HCT116 (cell line): ENCODE measurements around the gene ITM2B. TPM values are rescaled to one million over a fixed set of nuclear protein-coding genes. Genes with fewer than 3 reads are reported as not detected.

ENCODE experiments used
- ATAC-seq: fragments of 200-7000 bp; cut with Tn5 transposase; 2 replicates; pipeline ENCODE4 v1.9.1; 2020; ENCODE audit warnings: mild to moderate bottlenecking, moderate library complexity
- BruUV-seq: library from RNA; stranded (reverse); fragments of 400-500 nt; replicated peaks from 2 replicates; lab custom pipeline; 2021; lab: Mats Ljungman, UMichigan
- CTCF ChIA-PET: fragments of 300-600 bp; sonication (Branson Sonifier 250); formaldehyde crosslinking; loops from one replicate; lab custom pipeline; 2021; ENCODE audit warnings: antibody characterized with exemption; lab: Charles Lee
- POLR2A ChIA-PET: fragments of 300-600, 350-600 bp; sonication (Branson Sonifier 250); formaldehyde crosslinking; loops from one replicate; lab custom pipeline; 2021; ENCODE audit warnings: antibody characterized with exemption; lab: Charles Lee
- RAD21 ChIA-PET, 2 experiments: fragments of 300-600 bp; sonication (Branson Sonifier 250); formaldehyde crosslinking; loops; one replicate each; lab custom pipeline; 2023; ENCODE audit warnings: low total read pairs in 2 of 2; ENCODE audit not compliant: uncharacterized antibody in 2 of 2, unreplicated experiment in 2 of 2, low non-redundant PET in 1 of 2; lab: Charles Lee
- DNase-seq: peaks from one replicate; pipeline ENCODE4 v3.0.0-alpha.2; 2010; ENCODE audit warnings: low read depth, low spot score
- H2AFZ ChIP-seq: fragments of 200-600 bp; shearing (Covaris generic), sonication (generic); 2 replicates; pipeline ENCODE4 v1.6.1; 2017; ENCODE audit warnings: low read depth, mixed run types, mixed read lengths, antibody characterized with exemption, low read length; ENCODE audit not compliant: poor library complexity, severe bottlenecking
- H3K27ac ChIP-seq: 2 replicates; pipeline ENCODE4 v1.5.1; 2012; ENCODE audit warnings: low read depth, low read length
- H3K27me3 ChIP-seq: fragments of 200-600 bp; sonication (generic); 2 replicates; pipeline ENCODE4 v1.6.1; 2016; ENCODE audit warnings: mixed run types, low read length, mixed read lengths; ENCODE audit not compliant: insufficient read depth
- H3K36me3 ChIP-seq, 2 experiments: fragments of 200-500 bp in 1 of 2; fragments of 200-600 bp in 1 of 2; sonication (Bioruptor generic) in 1 of 2; sonication (generic) in 1 of 2; 2 replicates each; pipeline versions ENCODE4 v1.5.1 to v1.6.1; 2014 to 2016; ENCODE audit warnings: low read length in 2 of 2, inconsistent platforms in 1 of 2, mixed read lengths in 1 of 2, mixed run types in 1 of 2; ENCODE audit not compliant: insufficient read depth in 2 of 2, control insufficient read depth in 1 of 2
- H3K4me1 ChIP-seq, 2 experiments: fragments of 200-600 bp in 1 of 2; sonication (generic) in 1 of 2; 2 replicates each; pipeline versions ENCODE4 v1.5.1 to v1.6.1; 2012 to 2017; ENCODE audit warnings: low read length in 2 of 2, inconsistent platforms in 1 of 2, mild to moderate bottlenecking in 1 of 2, mixed read lengths in 1 of 2, mixed run types in 1 of 2, moderate library complexity in 1 of 2; ENCODE audit not compliant: insufficient read depth in 2 of 2, control insufficient read depth in 1 of 2
- H3K4me2 ChIP-seq: fragments of 200-600 bp; sonication (generic); 2 replicates; pipeline ENCODE4 v1.6.1; 2017; ENCODE audit warnings: mixed run types, low read length, mixed read lengths
- H3K4me3 ChIP-seq, 2 experiments: fragments of 200-600 bp in 1 of 2; sonication (generic) in 1 of 2; replicated peaks in 1 of 2; 2 replicates each; pipeline ENCODE4 v1.5.1; 2011 to 2016; ENCODE audit warnings: low read length in 2 of 2, control low read depth in 1 of 2, low read depth in 1 of 2, mild to moderate bottlenecking in 1 of 2, mixed read lengths in 1 of 2, mixed run types in 1 of 2
- H3K79me2 ChIP-seq: fragments of 200-600 bp; sonication (generic); 2 replicates; pipeline ENCODE4 v1.6.1; 2017; ENCODE audit warnings: mild to moderate bottlenecking, mixed run types, low read length, moderate library complexity, mixed read lengths; ENCODE audit not compliant: insufficient read depth
- H3K9ac ChIP-seq: fragments of 200-600 bp; sonication (generic); 2 replicates; pipeline ENCODE4 v1.6.1; 2016; ENCODE audit warnings: low read length, mixed read lengths
- H3K9me2 ChIP-seq: fragments of 200-600 bp; sonication (generic), shearing (Covaris generic); 2 replicates; pipeline ENCODE4 v1.6.1; 2017; ENCODE audit warnings: mixed run types, mild to moderate bottlenecking, moderate library complexity; ENCODE audit not compliant: insufficient read depth
- H3K9me3 ChIP-seq, 2 experiments: fragments of 200-500 bp in 1 of 2; fragments of 200-600 bp in 1 of 2; sonication (Bioruptor generic) in 1 of 2; sonication (generic) in 1 of 2; 2 replicates each; pipeline ENCODE4 v1.6.1; 2014 to 2017; ENCODE audit warnings: low read length in 2 of 2, mixed read lengths in 2 of 2, inconsistent platforms in 1 of 2, low read depth in 1 of 2, mild to moderate bottlenecking in 1 of 2, mixed run types in 1 of 2, moderate library complexity in 1 of 2; ENCODE audit not compliant: control insufficient read depth in 1 of 2, insufficient read depth in 1 of 2
- H4K20me1 ChIP-seq: fragments of 200-600 bp; sonication (generic), shearing (Covaris generic); 2 replicates; pipeline ENCODE4 v1.6.1; 2017; ENCODE audit warnings: mixed run types, mild to moderate bottlenecking, moderate library complexity; ENCODE audit not compliant: insufficient read depth
- CBX3 ChIP-seq: IDR thresholded peaks from 2 replicates; pipeline ENCODE4 v1.6.1; 2012; ENCODE audit warnings: low read depth
- EGR1 ChIP-seq: IDR thresholded peaks from 2 replicates; pipeline ENCODE4 v1.6.1; 2012; ENCODE audit warnings: low read depth
- EZH2 ChIP-seq: fragments of 200-600 bp; sonication (generic); IDR thresholded peaks from 2 replicates; pipeline ENCODE4 v1.6.1; 2017; ENCODE audit warnings: antibody characterized with exemption, mixed run types
- EZH2phosphoT487 ChIP-seq: fragments of 200-600 bp; IDR thresholded peaks from 2 replicates; pipeline ENCODE4 v1.6.1; 2018; ENCODE audit warnings: antibody characterized with exemption, borderline replicate concordance
- FOSL1 ChIP-seq: IDR thresholded peaks from 2 replicates; pipeline ENCODE4 v1.6.1; 2012; ENCODE audit warnings: low read depth
- JUND ChIP-seq: IDR thresholded peaks from 2 replicates; pipeline ENCODE4 v1.6.1; 2012
- POLR2A ChIP-seq: IDR thresholded peaks from 2 replicates; pipeline ENCODE4 v1.7.0; 2011; ENCODE audit warnings: borderline replicate concordance; ENCODE audit not compliant: insufficient read depth, insufficient read length; ENCODE audit errors: extremely low read depth
- SIN3A ChIP-seq: IDR thresholded peaks from 2 replicates; pipeline ENCODE4 v1.6.1; 2012; ENCODE audit warnings: low read depth
- YY1 ChIP-seq: IDR thresholded peaks from 2 replicates; pipeline ENCODE4 v1.6.1; 2011; ENCODE audit warnings: low read length, low read depth, moderate library complexity, mild to moderate bottlenecking; ENCODE audit not compliant: insufficient replicate concordance; ENCODE audit errors: extremely low read depth
- ZNF274 ChIP-seq: fragments of 200-500 bp; sonication (Bioruptor generic); IDR thresholded peaks from 2 replicates; pipeline ENCODE4 v1.6.1; 2014; ENCODE audit warnings: mild to moderate bottlenecking, low read depth, low read length, inconsistent platforms
- intact Hi-C: fragments of 100-400 bp; cut with micrococcal nuclease; formaldehyde crosslinking; loops from 2 replicates; pipeline ENCODE4 v1.10.0; 2022
- total RNA-seq: library from RNA; stranded (reverse); gene quantifications from one replicate; pipeline ENCODE4 v1.2.1, GENCODE V29; 2021; ENCODE audit not compliant: unreplicated experiment
- TF ChIP-seq, protein P1 (sequence below): IDR thresholded peaks from 2 replicates; pipeline ENCODE4 v1.6.1; 2012
- TF ChIP-seq, protein P2 (sequence below): IDR thresholded peaks from 2 replicates; pipeline ENCODE4 v1.6.1; 2011; ENCODE audit warnings: mild to moderate bottlenecking, low read length, moderate library complexity; ENCODE audit not compliant: insufficient replicate concordance; ENCODE audit errors: extremely low read depth
- TF ChIP-seq, protein P3 (sequence below), 3 experiments: fragments of 200-600 bp in 1 of 3; sonication (generic) in 1 of 3; IDR thresholded peaks in 2 of 3; conservative IDR thresholded peaks in 1 of 3; 2 replicates each; pipeline ENCODE4 v1.5.1; 2012 to 2017; ENCODE audit warnings: low read depth in 2 of 3, low read length in 2 of 3, antibody characterized with exemption in 1 of 3, borderline replicate concordance in 1 of 3, control low read depth in 1 of 3, mild to moderate bottlenecking in 1 of 3, mixed read lengths in 1 of 3, mixed run types in 1 of 3, moderate library complexity in 1 of 3; ENCODE audit not compliant: insufficient read depth in 1 of 3

Gene ITM2B
- total RNA-seq, 1 experiment from 2014 or later: 124 TPM

DNA sequence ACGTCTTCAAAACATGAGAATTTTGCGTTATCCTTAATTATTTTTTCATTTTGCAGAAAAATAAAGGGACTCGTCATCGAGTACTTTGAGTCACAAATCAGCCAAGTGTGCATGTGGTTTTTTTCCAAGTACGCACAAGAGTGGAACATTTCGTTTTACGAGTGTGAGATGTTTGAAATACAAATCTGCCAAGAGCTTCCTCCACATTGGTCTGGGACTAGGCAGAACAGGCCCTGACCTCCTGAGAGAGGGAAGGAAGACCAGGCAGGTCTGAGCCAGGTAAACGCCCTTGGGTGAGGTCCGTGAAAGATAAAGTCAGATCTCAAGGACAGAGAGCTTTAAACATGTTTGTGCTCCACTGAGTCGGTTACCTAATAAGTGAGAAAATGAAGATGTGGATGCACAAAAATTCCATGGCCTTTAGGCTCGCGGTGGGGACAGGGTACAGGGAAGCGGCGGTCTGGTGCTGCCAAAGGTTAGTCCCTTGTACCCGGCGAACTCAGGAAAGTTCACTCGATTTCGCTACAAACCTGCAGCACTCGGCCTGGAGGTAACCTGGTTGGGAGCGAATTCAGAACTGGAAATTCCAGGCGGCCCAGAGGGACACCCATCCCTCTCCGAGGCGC lies 473 bp upstream of the ITM2B start:
- ATAC-seq (peak; percentile 55), DNase-seq (no peak)
- Histone ChIP-seq H3K4me3 (peak overlapping the region; percentile 87 to 88), H3K27ac (0 out of 2 replicates have a peak overlapping the region, but pooled peaks have one; percentile 8), H3K9me3 (no peaks in the 10 kb centered on the region), H2AFZ (peak overlapping the region; percentile 60)
- ChIA-PET POLR2A (no interaction called here), CTCF (interaction anchor here (0.9 to 1.0 kb wide), 2 partner anchors 10 to 105 kb away, joined by 4 to 5 read pairs; no protein-coding TSS in a partner anchor)
- no peak for TF ChIP-seq EZH2
- TF ChIP-seq, protein P1, sequence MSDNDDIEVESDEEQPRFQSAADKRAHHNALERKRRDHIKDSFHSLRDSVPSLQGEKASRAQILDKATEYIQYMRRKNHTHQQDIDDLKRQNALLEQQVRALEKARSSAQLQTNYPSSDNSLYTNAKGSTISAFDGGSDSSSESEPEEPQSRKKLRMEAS: 0 out of 2 replicates have a peak, but pooled peaks have one; percentile 12
- TF ChIP-seq, all 23 proteins: peak for 1
- H3K4me1 ChIP-seq: peaks cover 6 to 9% of the 10 kb centered on the region in 2 experiments; a peak in 3 of 4 replicates
- H3K36me3 ChIP-seq: peaks cover 0 to 2% of the 10 kb centered on the region in 2 experiments; a peak in 1 of 4 replicates
- peak overlapping the region; percentile 92 for H3K4me2 ChIP-seq
- H3K79me2 ChIP-seq: peaks cover 30% of the 10 kb centered on the region
- no peaks in the 10 kb centered on the region for H3K9me2 ChIP-seq
- no peaks in the 10 kb centered on the region for H4K20me1 ChIP-seq
- TSS peak; percentile 70 for BruUV-seq
- H3K27me3 ChIP-seq: no peaks in the 10 kb centered on the region
- RAD21 ChIA-PET: no interaction called here
- peak overlapping the region; percentile 87; the same call in 1 of the 2 replicates for H3K9ac ChIP-seq
- intact Hi-C loops: loop anchor here (1.0 kb wide), 1 partner anchor 105 kb away; no protein-coding TSS in a partner anchor

DNA sequence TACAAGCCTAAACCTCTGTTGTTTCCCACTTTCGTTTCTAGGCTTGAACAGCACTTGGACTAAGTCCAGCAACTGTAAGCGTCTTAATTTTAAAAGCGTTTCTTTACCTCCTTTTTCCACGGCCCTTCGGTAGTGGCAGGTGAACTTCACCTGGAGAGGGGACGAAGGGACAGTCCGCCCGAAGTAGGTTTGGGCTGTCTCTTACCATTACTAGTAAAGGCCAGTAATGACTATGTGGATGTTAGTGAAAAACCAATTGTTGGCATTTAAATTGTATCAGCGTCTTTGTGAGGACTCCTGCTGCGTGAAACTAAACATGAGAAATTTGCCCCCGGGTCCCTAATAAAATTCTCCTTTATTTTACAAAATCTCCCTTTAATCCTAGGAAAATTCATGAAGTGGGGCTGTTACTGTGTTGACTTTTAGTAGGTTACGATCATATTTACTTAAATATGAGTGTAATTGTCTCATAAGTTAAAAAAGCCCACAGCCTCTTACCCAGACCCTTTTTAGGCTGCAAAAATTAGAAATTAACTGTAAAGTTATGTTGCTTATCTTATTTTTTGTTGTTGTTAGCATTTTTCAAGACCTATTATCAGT lies 983 bp downstream of the ITM2B start:
- ChIA-PET RAD21 (no interaction called here), POLR2A (interaction anchor here (0.5 kb wide), 1 partner anchor 65 kb away, joined by 3 read pairs; no protein-coding TSS in a partner anchor), CTCF (no interaction called here)
- no peaks in the 10 kb centered on the region for H4K20me1 ChIP-seq
- H3K36me3 ChIP-seq: peaks cover 0 to 4% of the 10 kb centered on the region in 2 experiments; a peak in 1 of 4 replicates
- H3K9me2 ChIP-seq: no peaks in the 10 kb centered on the region
- H3K4me1 ChIP-seq: peaks cover 6 to 9% of the 10 kb centered on the region in 2 experiments; a peak in 3 of 4 replicates
- H3K27me3 ChIP-seq: no peaks in the 10 kb centered on the region
- TF ChIP-seq YY1 (no peak), SIN3A (no peak), EZH2phosphoT487 (no peak), FOSL1 (no peak), JUND (no peak), EGR1 (no peak), CBX3 (no peak), ZNF274 (no peak), POLR2A (no peak)
- TF ChIP-seq, protein P2, sequence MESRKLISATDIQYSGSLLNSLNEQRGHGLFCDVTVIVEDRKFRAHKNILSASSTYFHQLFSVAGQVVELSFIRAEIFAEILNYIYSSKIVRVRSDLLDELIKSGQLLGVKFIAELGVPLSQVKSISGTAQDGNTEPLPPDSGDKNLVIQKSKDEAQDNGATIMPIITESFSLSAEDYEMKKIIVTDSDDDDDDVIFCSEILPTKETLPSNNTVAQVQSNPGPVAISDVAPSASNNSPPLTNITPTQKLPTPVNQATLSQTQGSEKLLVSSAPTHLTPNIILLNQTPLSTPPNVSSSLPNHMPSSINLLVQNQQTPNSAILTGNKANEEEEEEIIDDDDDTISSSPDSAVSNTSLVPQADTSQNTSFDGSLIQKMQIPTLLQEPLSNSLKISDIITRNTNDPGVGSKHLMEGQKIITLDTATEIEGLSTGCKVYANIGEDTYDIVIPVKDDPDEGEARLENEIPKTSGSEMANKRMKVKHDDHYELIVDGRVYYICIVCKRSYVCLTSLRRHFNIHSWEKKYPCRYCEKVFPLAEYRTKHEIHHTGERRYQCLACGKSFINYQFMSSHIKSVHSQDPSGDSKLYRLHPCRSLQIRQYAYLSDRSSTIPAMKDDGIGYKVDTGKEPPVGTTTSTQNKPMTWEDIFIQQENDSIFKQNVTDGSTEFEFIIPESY: no peak
- TF ChIP-seq, protein P3, sequence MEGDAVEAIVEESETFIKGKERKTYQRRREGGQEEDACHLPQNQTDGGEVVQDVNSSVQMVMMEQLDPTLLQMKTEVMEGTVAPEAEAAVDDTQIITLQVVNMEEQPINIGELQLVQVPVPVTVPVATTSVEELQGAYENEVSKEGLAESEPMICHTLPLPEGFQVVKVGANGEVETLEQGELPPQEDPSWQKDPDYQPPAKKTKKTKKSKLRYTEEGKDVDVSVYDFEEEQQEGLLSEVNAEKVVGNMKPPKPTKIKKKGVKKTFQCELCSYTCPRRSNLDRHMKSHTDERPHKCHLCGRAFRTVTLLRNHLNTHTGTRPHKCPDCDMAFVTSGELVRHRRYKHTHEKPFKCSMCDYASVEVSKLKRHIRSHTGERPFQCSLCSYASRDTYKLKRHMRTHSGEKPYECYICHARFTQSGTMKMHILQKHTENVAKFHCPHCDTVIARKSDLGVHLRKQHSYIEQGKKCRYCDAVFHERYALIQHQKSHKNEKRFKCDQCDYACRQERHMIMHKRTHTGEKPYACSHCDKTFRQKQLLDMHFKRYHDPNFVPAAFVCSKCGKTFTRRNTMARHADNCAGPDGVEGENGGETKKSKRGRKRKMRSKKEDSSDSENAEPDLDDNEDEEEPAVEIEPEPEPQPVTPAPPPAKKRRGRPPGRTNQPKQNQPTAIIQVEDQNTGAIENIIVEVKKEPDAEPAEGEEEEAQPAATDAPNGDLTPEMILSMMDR (IDR thresholded peaks at IDR 0.05 in 2 of 3, conservative IDR thresholded peaks at IDR 0.05 in 1 of 3; ENCODE audit: borderline replicate concordance in 1 of 3, insufficient read depth in 1 of 3, low read depth in 2 of 3, low read length in 2 of 3): no peak
- peak overlapping the region; percentile 93 for H3K27ac ChIP-seq
- ATAC-seq: no peak
- BruUV-seq: TSS peak; percentile 45
- intact Hi-C loops: loop anchor here (1.0 kb wide), 1 partner anchor 107 kb away; no protein-coding TSS in a partner anchor
- peak overlapping the region; percentile 92 for H3K4me2 ChIP-seq
- H3K79me2 ChIP-seq: peaks cover 43% of the 10 kb centered on the region
- no peak overlapping the region for H2AFZ ChIP-seq
- DNase-seq: no peak
- H3K4me3 ChIP-seq: peak overlapping the region; percentile 87 to 88
- no peaks in the 10 kb centered on the region for H3K9me3 ChIP-seq
- peak overlapping the region; percentile 87 for H3K9ac ChIP-seq
